HS-27A (cell line): ENCODE measurements around the gene GOLT1A.
"Not testable (repeated sequence)": the region's sequence is repeated elsewhere in the genome, so short reads cannot be mapped to it uniquely, and the experiment has no call there.

Experiments
- DNase-seq: peaks from one replicate; pipeline ENCODE4 v3.0.0-alpha.2; 2012; ENCODE audit warnings: low read depth, missing footprints

GOLT1A gene

GRCh38 chr1:204248954-204249353 is 35.2 kb upstream of the GOLT1A start:
- DNase-seq, result no peak

GRCh38 chr1:204246876-204247275 is 33.1 kb upstream of the GOLT1A start:
- DNase-seq, result no peak

- no peak for DNase-seq
These were observed 29.1 kb upstream of the GOLT1A start for GRCh38 chr1:204242920-204243319.

GRCh38 chr1:204241914-204242313 is 28.1 kb upstream of the GOLT1A start:
- no peak for DNase-seq

- DNase-seq, result no peak
These were observed 27.3 kb upstream of the GOLT1A start for GRCh38 chr1:204241050-204241449.

- DNase-seq, result no peak
These were observed 26.4 kb upstream of the GOLT1A start for GRCh38 chr1:204240233-204240632.

- not testable (repeated sequence) for DNase-seq
These were observed 25.6 kb upstream of the GOLT1A start for GRCh38 chr1:204239401-204239800.

- not testable (repeated sequence) for DNase-seq
These were observed 24.7 kb upstream of the GOLT1A start for GRCh38 chr1:204238520-204238919.

DNA sequence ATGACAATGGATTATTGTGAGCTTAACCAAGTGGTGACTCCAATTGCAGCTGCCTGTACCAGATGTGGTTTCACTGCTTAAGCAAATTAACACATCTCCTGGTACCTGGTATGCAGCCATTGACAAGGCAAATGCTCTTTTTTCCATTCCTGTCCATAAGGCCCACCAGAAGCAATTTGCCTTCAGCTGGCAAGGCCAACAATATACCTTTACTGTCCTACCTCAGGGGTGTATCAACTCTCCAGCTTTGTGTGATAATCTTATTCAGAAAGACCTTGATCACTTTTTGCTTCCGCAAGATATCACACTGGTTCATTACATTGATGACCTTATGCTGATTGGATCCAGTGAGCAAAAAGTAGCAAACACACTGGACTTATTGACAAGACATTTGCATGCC is 23.7 kb upstream of the GOLT1A start:
- DNase-seq, result not testable (repeated sequence)

- no peak for DNase-seq
These were observed 18.7 kb upstream of the GOLT1A start for GRCh38 chr1:204232526-204232925.

- no peak for DNase-seq
These were observed 16.4 kb upstream of the GOLT1A start for GRCh38 chr1:204230211-204230610.

DNA sequence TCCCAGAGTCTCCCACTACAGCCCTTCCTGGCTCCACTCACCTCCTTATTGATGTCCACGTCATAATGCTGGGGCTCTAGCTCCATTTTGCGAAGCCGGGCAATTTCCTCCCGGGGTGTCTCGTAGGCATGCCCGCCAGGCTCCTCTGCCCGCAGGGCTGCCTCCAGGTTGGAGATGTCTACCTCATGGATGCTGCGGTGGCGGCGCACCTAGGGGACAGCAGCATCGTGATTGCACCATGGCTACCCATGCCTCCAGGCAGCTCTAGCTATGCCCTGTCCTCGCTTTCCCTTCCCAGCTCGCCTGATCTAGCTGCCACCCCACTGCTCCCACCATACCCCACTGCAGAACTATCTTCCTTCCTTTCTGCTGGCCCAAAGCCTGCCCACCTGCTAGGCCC is 15.1 kb upstream of the GOLT1A start:
- no peak for DNase-seq

DNA sequence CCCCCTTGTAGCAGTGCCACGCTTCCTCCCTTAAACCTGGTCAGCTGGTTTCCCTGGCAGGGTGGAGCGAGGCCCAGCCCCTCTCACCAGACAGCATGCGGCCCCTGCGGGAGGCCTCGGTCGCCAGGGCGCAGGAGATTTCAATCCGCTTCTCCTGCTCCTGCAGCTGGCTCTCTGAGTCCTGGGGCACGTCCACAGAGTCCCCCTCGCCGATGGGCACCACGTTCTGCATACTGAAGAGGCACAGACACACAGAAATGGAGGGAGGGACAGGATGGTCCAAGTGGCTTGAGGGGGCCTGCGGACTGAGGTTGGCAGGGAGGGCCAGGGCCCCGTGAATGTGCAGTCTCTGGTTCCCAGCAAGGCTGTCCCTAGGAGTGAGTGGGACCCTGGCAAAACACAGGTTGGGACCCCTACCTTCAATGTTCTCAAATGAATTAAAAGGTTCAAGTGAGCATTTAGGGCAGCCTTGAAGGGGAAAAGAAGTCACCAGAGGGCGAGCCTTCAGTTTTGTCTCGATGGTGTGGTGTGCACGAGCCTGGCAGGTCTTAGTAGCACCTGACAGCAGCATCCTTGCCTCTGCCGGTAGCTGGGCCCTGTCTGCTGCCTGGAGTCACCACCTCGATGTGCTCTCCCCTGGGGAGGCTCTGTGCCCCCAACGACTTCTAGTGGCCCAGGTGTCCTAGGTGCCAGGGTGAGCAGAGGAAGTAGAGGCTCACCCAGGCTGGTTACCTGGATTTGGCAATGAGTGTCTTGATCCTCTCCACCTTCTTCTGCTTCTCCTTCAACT is 14.4 kb upstream of the GOLT1A start:
- DNase-seq, result no peak

DNA sequence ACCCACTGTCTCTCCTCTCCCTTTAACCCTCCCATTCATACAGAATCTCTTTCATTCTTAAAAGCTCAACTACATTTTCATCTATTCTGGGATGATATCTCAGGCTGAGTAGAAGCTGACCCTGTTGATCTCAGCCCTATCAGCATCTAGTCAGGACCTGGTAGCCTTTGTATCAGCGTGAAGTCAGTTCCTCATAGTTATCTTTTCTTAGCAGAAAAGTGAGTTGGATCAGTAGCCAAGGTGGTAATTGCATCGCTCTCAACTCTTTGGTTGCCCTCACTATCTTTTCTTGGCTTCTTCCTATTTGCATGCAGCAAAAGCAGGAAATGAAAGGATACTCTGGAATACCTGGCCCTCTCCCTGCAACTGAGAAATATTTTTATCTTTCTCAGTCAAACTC is 13.6 kb upstream of the GOLT1A start:
- DNase-seq, result no peak

- peak; percentile 45 for DNase-seq
These were observed 12.3 kb upstream of the GOLT1A start for GRCh38 chr1:204225841-204226735.

- DNase-seq, result no peak
These were observed 10.9 kb upstream of the GOLT1A start for GRCh38 chr1:204224655-204225054.

- no peak for DNase-seq
These were observed 9.5 kb upstream of the GOLT1A start for GRCh38 chr1:204223129-204223860.

DNA sequence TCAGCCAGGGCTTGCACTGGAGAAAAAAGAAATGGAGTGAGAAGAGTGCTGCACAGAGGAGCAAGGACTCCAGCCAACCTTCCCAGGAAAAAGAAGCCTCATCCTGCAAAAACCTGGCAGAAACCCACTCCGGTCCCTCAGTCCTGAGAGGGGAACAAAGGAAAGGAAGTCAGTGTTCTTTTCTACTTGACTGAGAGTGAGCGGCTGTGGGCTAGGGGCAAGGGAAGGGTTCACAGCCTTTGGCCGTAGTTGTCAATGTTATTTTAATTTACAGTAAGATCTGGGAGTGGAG is 8.9 kb upstream of the GOLT1A start:
- DNase-seq, result no peak

- DNase-seq, result no peak
These were observed 8.4 kb upstream of the GOLT1A start for GRCh38 chr1:204222006-204222763.

DNA sequence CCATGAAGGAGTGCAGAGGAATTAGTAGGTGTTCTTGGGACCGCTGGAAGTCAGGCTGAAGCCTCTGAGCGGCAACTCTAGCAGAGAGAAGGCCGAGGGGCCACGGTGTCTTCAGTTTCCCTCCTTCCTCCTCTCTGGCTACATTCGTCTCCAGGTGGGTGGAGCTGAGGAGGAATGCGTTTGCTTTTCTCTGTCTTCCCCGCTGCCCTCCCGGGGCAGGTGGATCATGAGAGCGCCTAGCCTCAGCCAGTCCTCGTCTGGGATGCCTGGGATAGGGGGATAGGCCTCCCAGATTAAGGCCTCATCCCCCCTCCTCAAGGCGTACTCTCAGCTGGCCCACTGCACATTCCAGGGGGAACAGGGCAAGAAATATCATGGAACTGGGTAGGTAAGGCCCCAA is 7.5 kb upstream of the GOLT1A start:
- DNase-seq, result no peak

- DNase-seq, result no peak
These were observed 6.3 kb upstream of the GOLT1A start for GRCh38 chr1:204219971-204220616.
